HepG2 (cell line): ENCODE data around the gene ELP5. TPM values are rescaled to one million over a fixed set of nuclear protein-coding genes. Genes with fewer than 3 reads are reported as not detected.
A peak's percentile ranks its signal among the peaks of the same experiment; 100 is the strongest.

Source experiments
- HOXA3 ChIP-seq: sonication (generic); formaldehyde crosslinking; IDR thresholded peaks from 2 replicates; pipeline ENCODE4 v1.5.0; 2020; ENCODE audit warnings: missing genetic modification reagents
- JDP2 ChIP-seq: sonication (generic); formaldehyde crosslinking; IDR thresholded peaks from 2 replicates; pipeline ENCODE4 v1.8.1; 2022; ENCODE audit warnings: missing genetic modification reagents, borderline replicate concordance
- KDM3A ChIP-seq: IDR thresholded peaks from 2 replicates; pipeline ENCODE4 v1.6.1; 2018; ENCODE audit warnings: low read depth, missing compliant biosample characterization
- MAF1 ChIP-seq: sonication (generic); formaldehyde crosslinking; IDR thresholded peaks from 2 replicates; pipeline ENCODE4 v1.5.0; 2020; ENCODE audit warnings: missing genetic modification reagents, borderline replicate concordance
- PRMT3 ChIP-seq: sonication (generic); formaldehyde crosslinking; IDR thresholded peaks from 2 replicates; pipeline ENCODE4 v1.8.1; 2022; ENCODE audit warnings: low read depth, mild to moderate bottlenecking, moderate library complexity, missing genetic modification reagents, borderline replicate concordance
- SP1 ChIP-seq, 2 experiments: fragments of 450-650 bp in 1 of 2; sonication (generic) in 1 of 2; formaldehyde crosslinking in 1 of 2; IDR thresholded peaks; 2 replicates each; pipeline versions ENCODE4 v1.4.0 to v1.6.1; 2016 to 2020; ENCODE audit warnings: missing genetic modification reagents in 1 of 2
- TEAD2 ChIP-seq: sonication (generic); formaldehyde crosslinking; IDR thresholded peaks from 2 replicates; pipeline ENCODE4 v1.9.0; 2021; ENCODE audit warnings: missing genetic modification reagents
- ZC3H13 ChIP-seq: sonication (generic); formaldehyde crosslinking; IDR thresholded peaks from 2 replicates; pipeline ENCODE4 v1.8.1; 2023; ENCODE audit warnings: mild to moderate bottlenecking, missing genetic modification reagents, moderate library complexity
- ZNF20 ChIP-seq: sonication (generic); formaldehyde crosslinking; IDR thresholded peaks from 2 replicates; pipeline ENCODE4 v1.4.0; 2020; ENCODE audit warnings: mild to moderate bottlenecking, moderate library complexity, missing genetic modification reagents
- ZNF44 ChIP-seq: sonication (generic); formaldehyde crosslinking; IDR thresholded peaks from 2 replicates; pipeline ENCODE4 v1.5.1; 2020; ENCODE audit warnings: mild to moderate bottlenecking, missing genetic modification reagents
- ZNF607 ChIP-seq: sonication (generic); formaldehyde crosslinking; IDR thresholded peaks from 2 replicates; pipeline ENCODE4 v1.5.1; 2020; ENCODE audit warnings: missing genetic modification reagents, mild to moderate bottlenecking, borderline replicate concordance
- polyA plus RNA-seq, 8 experiments: library from polyadenylated mRNA; depleted of rRNA in 3 of 8; stranded (reverse) in 7 of 8; unstranded in 1 of 8; fragments of >200 nt; fragmentation: Illumina TruSeq in 4 of 8; extraction: Trizol in 4 of 8; gene quantifications; 2 replicates each; pipeline versions ENCODE4 v1.2.1 to v1.2.3, GENCODE V29; 2011 to 2016; ENCODE audit warnings: low read depth in 4 of 8, missing spikeins in 1 of 8, mixed read lengths in 1 of 8; ENCODE audit not compliant: insufficient read depth in 1 of 8
- total RNA-seq, 5 experiments: library from RNA; depleted of rRNA; stranded (reverse); fragments of >200 nt; fragmentation: Illumina TruSeq; extraction: Trizol; gene quantifications; 2 replicates each; pipeline ENCODE4 v1.2.3, GENCODE V29; 2016; ENCODE audit warnings: low read depth in 1 of 5
- TF ChIP-seq, protein P1 (sequence below): sonication (generic); formaldehyde crosslinking; IDR thresholded peaks from 2 replicates; pipeline ENCODE4 v1.4.0; 2020; ENCODE audit warnings: missing genetic modification reagents

The ELP5 gene
- total and polyA plus RNA-seq, 2 of the 13 experiments (the other 11 are each of a cell fraction or from before 2014, with no cell fraction given): 67.6 to 69.8 TPM

DNA sequence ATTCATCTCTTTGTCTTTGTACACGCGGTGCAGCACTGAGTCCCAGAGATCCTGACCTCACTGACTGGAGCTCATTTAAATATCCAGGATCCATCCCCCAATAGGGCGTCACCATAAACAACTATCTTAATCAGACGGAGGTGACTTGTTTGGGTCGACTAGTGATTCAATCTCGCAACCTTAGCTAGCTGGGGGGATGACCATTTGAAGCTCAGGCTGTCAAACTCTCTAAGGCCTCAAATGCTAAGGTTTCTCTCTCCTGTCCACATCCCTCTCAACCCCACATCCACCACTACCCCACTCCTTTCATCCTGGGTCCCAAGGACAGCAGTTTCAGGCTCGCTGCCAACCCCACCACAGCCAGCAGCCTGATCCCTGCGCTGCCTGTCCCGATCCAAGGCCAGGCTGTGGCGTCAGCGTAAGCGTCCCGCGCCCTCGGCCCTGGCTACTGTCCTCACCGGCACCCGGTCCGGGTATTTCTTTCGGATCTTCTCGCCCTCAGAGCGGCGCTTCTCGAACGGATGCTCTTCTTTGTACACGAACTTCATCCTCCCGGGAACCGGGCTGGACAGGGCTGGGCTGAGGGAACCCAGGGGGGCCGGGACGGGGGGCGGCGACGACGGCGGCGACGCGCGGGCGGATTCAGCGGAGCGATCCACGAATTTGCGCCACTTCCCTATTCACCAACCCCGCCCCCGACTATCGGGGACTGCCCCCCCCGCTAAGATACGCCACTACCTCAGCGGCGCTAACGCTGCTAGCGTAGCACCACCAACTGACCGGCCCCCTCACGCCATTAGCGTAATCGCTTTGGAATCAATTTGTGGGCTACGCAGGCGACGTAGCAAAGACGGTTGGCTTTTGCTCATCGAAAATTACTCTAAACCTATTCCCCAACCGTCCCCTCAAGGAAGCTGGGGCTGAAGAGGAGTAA is 10.0 kb upstream of the ELP5 start, which contains the start of gene GABARAP (continued):
- TF ChIP-seq ZNF44 (0 out of 2 replicates have a peak, but pooled peaks have one; percentile 53), ZNF607 (CRISPR knock-in tag) (no peak), PRMT3 (CRISPR knock-in tag) (no peak), ZC3H13 (CRISPR knock-in tag) (no peak), KDM3A (CRISPR knock-in tag) (peak; percentile 74; the same call in 1 of the 2 replicates), MAF1 (CRISPR knock-in tag) (no peak), TEAD2 (CRISPR knock-in tag) (no peak), SP1 (IDR thresholded peaks at IDR 0.05) (no peak), SP1 (CRISPR knock-in tag; IDR thresholded peaks at IDR 0.05) (peak; percentile 63), HOXA3 (CRISPR knock-in tag) (0 out of 2 replicates have a peak, but pooled peaks have one; percentile 45), ZNF20 (CRISPR knock-in tag) (no peak), JDP2 (CRISPR knock-in tag) (no peak; the same call in 1 of the 2 replicates)
- TF ChIP-seq, protein P1, sequence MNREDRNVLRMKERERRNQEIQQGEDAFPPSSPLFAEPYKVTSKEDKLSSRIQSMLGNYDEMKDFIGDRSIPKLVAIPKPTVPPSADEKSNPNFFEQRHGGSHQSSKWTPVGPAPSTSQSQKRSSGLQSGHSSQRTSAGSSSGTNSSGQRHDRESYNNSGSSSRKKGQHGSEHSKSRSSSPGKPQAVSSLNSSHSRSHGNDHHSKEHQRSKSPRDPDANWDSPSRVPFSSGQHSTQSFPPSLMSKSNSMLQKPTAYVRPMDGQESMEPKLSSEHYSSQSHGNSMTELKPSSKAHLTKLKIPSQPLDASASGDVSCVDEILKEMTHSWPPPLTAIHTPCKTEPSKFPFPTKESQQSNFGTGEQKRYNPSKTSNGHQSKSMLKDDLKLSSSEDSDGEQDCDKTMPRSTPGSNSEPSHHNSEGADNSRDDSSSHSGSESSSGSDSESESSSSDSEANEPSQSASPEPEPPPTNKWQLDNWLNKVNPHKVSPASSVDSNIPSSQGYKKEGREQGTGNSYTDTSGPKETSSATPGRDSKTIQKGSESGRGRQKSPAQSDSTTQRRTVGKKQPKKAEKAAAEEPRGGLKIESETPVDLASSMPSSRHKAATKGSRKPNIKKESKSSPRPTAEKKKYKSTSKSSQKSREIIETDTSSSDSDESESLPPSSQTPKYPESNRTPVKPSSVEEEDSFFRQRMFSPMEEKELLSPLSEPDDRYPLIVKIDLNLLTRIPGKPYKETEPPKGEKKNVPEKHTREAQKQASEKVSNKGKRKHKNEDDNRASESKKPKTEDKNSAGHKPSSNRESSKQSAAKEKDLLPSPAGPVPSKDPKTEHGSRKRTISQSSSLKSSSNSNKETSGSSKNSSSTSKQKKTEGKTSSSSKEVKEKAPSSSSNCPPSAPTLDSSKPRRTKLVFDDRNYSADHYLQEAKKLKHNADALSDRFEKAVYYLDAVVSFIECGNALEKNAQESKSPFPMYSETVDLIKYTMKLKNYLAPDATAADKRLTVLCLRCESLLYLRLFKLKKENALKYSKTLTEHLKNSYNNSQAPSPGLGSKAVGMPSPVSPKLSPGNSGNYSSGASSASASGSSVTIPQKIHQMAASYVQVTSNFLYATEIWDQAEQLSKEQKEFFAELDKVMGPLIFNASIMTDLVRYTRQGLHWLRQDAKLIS (CRISPR knock-in tag): no peak
